Suprapubic skin (tissue), 4 donors: ENCODE data around the gene ABCF3. TPM values are rescaled to one million over a fixed set of nuclear protein-coding genes. Genes with fewer than 3 reads are reported as not detected.

Experiments used
- DNase-seq, 2 donors: peaks; one replicate each; pipeline ENCODE4 v3.0.0-alpha.2; 2019; ENCODE audit warnings: low spot score in 2 of 2
- H3K27ac ChIP-seq: fragments of 200-600 bp; sonication (generic); one replicate; pipeline ENCODE4 v1.5.1; 2019
- H3K27me3 ChIP-seq: fragments of 200-600 bp; sonication (generic); one replicate; pipeline ENCODE4 v1.5.1; 2019
- H3K36me3 ChIP-seq: fragments of 200-600 bp; sonication (generic); one replicate; pipeline ENCODE4 v1.5.1; 2019
- H3K4me1 ChIP-seq: fragments of 200-600 bp; sonication (generic); one replicate; pipeline ENCODE4 v1.5.1; 2019
- H3K4me3 ChIP-seq: fragments of 200-600 bp; sonication (generic); one replicate; pipeline ENCODE4 v1.5.1; 2019; ENCODE audit warnings: mild to moderate bottlenecking
- H3K9me3 ChIP-seq: fragments of 200-600 bp; sonication (generic); one replicate; pipeline ENCODE4 v1.5.1; 2019
- EP300 ChIP-seq: sonication (generic); formaldehyde crosslinking; IDR thresholded peaks from one replicate; pipeline ENCODE4 v1.6.1; 2017; ENCODE audit warnings: antibody characterized with exemption
- POLR2A ChIP-seq, 2 donors: fragments of 450-650 bp; IDR thresholded peaks; one replicate each; pipeline ENCODE4 v1.6.1; 2017; ENCODE audit warnings: antibody characterized with exemption in 2 of 2, mild to moderate bottlenecking in 2 of 2, moderate library complexity in 2 of 2
- POLR2AphosphoS5 ChIP-seq, 3 donors: sonication (generic); formaldehyde crosslinking; IDR thresholded peaks; one replicate each; pipeline ENCODE4 v1.6.1; 2017; ENCODE audit warnings: antibody characterized with exemption in 3 of 3
- WGBS: methylation state at CpG from one replicate; pipeline ENCODE4 v1.1.5; 2018; 5-methylcytosine and 5-hydroxymethylcytosine counted together
- total RNA-seq, 4 donors: library from RNA; depleted of rRNA; stranded (reverse); fragments of >200 nt; gene quantifications; one replicate each; pipeline ENCODE4 v1.1.0, GENCODE V29; 2016
- TF ChIP-seq, protein P1 (sequence below), 2 donors: fragments of 200-600 bp in 1 of 2; fragments of 450-650 bp in 1 of 2; sonication (generic) in 1 of 2; IDR thresholded peaks; one replicate each; pipeline ENCODE4 v1.5.1; 2016 to 2019; ENCODE audit warnings: antibody characterized with exemption in 2 of 2, mild to moderate bottlenecking in 1 of 2, moderate library complexity in 1 of 2

The ABCF3 gene
- total RNA-seq, 4 donors from 2014 or later = 44.8 to 121 (median 71.1) TPM

GRCh38 chr3:184167786-184168185 is 18.2 kb upstream of the ABCF3 start:
- Histone ChIP-seq H3K4me3 (no peak overlapping the region), H3K4me1 (no peaks in the 10 kb centered on the region), H3K9me3 (no peaks in the 10 kb centered on the region), H3K27ac (no peak overlapping the region), H3K36me3 (peaks cover 91% of the 10 kb centered on the region), H3K27me3 (no peaks in the 10 kb centered on the region)
- TF ChIP-seq, protein P1, sequence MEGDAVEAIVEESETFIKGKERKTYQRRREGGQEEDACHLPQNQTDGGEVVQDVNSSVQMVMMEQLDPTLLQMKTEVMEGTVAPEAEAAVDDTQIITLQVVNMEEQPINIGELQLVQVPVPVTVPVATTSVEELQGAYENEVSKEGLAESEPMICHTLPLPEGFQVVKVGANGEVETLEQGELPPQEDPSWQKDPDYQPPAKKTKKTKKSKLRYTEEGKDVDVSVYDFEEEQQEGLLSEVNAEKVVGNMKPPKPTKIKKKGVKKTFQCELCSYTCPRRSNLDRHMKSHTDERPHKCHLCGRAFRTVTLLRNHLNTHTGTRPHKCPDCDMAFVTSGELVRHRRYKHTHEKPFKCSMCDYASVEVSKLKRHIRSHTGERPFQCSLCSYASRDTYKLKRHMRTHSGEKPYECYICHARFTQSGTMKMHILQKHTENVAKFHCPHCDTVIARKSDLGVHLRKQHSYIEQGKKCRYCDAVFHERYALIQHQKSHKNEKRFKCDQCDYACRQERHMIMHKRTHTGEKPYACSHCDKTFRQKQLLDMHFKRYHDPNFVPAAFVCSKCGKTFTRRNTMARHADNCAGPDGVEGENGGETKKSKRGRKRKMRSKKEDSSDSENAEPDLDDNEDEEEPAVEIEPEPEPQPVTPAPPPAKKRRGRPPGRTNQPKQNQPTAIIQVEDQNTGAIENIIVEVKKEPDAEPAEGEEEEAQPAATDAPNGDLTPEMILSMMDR (IDR thresholded peaks at IDR 0.05) = no peak
- TF ChIP-seq EP300 = no peak
- no peak for TF ChIP-seq POLR2A (IDR thresholded peaks at IDR 0.05)
- no peak for TF ChIP-seq POLR2AphosphoS5 (IDR thresholded peaks at IDR 0.05)
- DNase-seq = no peak
- 80% methylated on average over 8 of the region's 8 CpGs for whole genome bisulfite sequencing

DNA sequence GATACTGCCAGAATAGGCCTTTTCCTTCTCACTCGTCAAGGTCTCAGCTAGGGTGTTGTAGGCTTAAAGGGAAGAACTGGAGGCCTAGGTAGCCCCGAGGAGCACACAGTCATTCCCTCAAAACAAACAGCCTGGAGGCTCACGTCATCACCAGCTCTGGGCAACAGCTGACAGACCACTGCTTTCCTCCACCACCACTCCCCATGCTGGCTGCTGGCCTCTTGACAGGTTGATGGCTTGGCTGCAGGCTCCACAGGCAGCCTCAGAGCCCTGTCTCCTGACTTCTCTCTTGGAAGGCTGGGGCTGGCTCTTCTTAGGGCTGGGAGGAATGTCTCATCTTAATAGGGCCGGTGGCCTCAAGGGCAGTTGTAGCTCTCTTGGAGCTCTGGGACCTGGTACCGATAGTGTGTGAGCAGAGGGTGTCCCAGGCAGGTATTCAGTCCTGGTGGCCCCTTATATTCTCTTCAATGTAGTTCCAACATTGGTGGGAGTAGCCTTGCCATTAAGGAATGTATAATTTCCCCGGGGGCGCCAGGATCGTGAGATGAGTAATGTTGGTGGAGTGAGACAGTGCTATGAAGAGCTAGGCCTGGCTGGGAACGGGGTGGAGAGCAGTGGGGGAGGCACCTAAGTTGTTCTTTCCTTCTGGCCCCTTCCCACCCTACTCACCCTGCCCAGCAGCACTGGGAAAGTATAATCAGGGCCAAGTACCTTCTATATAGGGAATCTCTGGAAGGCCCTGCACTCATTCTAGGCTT is 17.5 kb upstream of the ABCF3 start:
- peaks cover 6% of the 10 kb centered on the region for H3K4me1 ChIP-seq
- no peak overlapping the region for H3K4me3 ChIP-seq
- peaks cover 86% of the 10 kb centered on the region for H3K36me3 ChIP-seq
- DNase-seq = no peak
- no peaks in the 10 kb centered on the region for H3K27me3 ChIP-seq
- no peaks in the 10 kb centered on the region for H3K9me3 ChIP-seq
- 59% methylated on average over 9 of the region's 9 CpGs for WGBS
- TF ChIP-seq POLR2AphosphoS5 (IDR thresholded peaks at IDR 0.05) (no peak), EP300 (no peak), POLR2A (IDR thresholded peaks at IDR 0.05) (no peak)
- TF ChIP-seq, protein P1 (IDR thresholded peaks at IDR 0.05) = no peak
- H3K27ac ChIP-seq = no peak overlapping the region

- WGBS = 93% methylated on average over 51 of the region's 66 CpGs
- H3K4me1 ChIP-seq = peaks cover 14% of the 10 kb centered on the region
- H3K36me3 ChIP-seq = peaks cover 70% of the 10 kb centered on the region
- H3K9me3 ChIP-seq = no peaks in the 10 kb centered on the region
- no peak for DNase-seq
- no peak overlapping the region for H3K27ac ChIP-seq
- no peak overlapping the region for H3K4me3 ChIP-seq
- TF ChIP-seq, protein P1 (IDR thresholded peaks at IDR 0.05) = no peak
- no peak for TF ChIP-seq EP300
- TF ChIP-seq POLR2A (IDR thresholded peaks at IDR 0.05) = no peak
- TF ChIP-seq POLR2AphosphoS5 (IDR thresholded peaks at IDR 0.05) = no peak
- H3K27me3 ChIP-seq = no peaks in the 10 kb centered on the region
These were observed 15.8 kb upstream of the ABCF3 start for GRCh38 chr3:184169896-184170875.

DNA sequence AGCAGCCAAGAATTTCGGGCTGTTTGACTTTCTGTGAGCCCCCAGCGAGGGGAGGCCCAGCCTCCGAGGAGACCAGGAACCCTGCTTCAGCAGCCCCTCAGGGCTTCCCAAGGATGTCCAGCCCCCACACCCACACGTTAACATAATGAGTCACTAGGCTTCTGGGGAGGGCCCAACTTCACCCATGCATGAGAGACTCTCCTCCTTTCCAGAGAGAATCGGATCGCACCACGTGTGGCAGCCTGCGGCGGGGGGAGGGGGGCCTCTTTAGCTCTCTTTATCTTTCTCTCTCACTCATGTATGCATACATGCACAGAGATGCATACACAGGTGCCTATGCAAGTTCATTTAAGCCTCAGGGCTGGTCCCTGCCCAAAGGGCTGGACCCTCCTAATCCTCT is 14.4 kb upstream of the ABCF3 start:
- Histone ChIP-seq H3K4me1 (peaks cover 28% of the 10 kb centered on the region), H3K4me3 (no peak overlapping the region), H3K36me3 (peaks cover 56% of the 10 kb centered on the region), H3K9me3 (no peaks in the 10 kb centered on the region), H3K27ac (no peak overlapping the region), H3K27me3 (no peaks in the 10 kb centered on the region)
- no peak for DNase-seq
- WGBS = 72% methylated on average over 8 of the region's 9 CpGs
- no peak for TF ChIP-seq EP300
- no peak for TF ChIP-seq POLR2AphosphoS5 (IDR thresholded peaks at IDR 0.05)
- TF ChIP-seq POLR2A (IDR thresholded peaks at IDR 0.05) = no peak
- TF ChIP-seq, protein P1 (IDR thresholded peaks at IDR 0.05) = no peak
